ENCODE measurements around the gene PAPOLA.
A peak's percentile ranks its signal among the peaks of the same experiment; 100 is the strongest.

PAPOLA gene

DNA sequence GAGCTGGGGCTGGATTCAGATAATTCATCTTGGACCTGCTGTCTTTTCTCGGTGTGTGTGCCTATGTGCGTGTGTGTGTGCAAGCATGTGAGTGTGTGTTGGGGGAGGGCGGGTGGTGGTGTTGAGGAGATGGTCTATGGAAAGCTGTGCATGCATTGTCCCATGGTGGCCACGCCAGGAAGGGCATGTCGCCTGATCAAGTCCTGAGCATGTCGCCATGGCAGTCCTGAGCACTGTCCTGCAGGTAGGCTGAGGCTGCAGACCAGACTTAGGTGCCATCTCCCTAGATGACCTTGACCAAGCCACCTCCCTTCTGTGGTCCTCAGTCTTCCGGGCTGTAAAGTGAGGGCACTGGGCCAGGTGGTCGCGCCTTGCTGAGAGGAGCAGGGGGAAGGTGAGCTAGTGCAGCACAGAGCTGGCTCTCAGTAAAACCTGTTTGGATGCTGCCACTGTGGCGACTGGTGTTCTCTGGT lies 81.4 kb downstream of the PAPOLA start:
- Histone ChIP-seq H2BK5ac (ENCODE audit: low read depth, low read length, poor library complexity, severe bottlenecking) (no peak overlapping the region), H2BK12ac (ENCODE audit: low read length in 2 of 2) (no peak overlapping the region), H3K4me1 (ENCODE audit: control insufficient read depth, insufficient read depth, low read depth, low read length) (no peaks in the 10 kb centered on the region), H3K79me1 (replicated peaks; ENCODE audit: low read length, poor library complexity, severe bottlenecking) (no peaks in the 10 kb centered on the region), H3K9ac (ENCODE audit: low read length) (no peak overlapping the region), H3K4me3 (ENCODE audit: insufficient read depth in 1 of 2, low read depth in 1 of 2, low read length in 2 of 2) (no peak overlapping the region), H3K36me3 (ENCODE audit: control insufficient read depth in 1 of 2, insufficient read depth in 2 of 2, low read depth in 1 of 2, low read length in 2 of 2) (peaks cover 0 to 2% of the 10 kb centered on the region in 2 experiments), H2AK5ac (ENCODE audit: low read length, severe bottlenecking) (no peak overlapping the region), H4K8ac (ENCODE audit: low read length) (no peak overlapping the region), H3K9me3 (ENCODE audit: control insufficient read depth, low read length) (no peaks in the 10 kb centered on the region), H3K27ac (ENCODE audit: low read length, poor library complexity, severe bottlenecking) (no peak overlapping the region), H3K23ac (ENCODE audit: low read length in 2 of 2) (no peak overlapping the region), H3K4ac (ENCODE audit: low read depth in 1 of 2, low read length in 2 of 2) (no peak overlapping the region), H2BK15ac (ENCODE audit: low read depth, poor library complexity, severe bottlenecking) (no peak overlapping the region), H2BK120ac (ENCODE audit: low read depth, low read length) (no peak overlapping the region), H3K4me2 (ENCODE audit: low read length, poor library complexity, severe bottlenecking) (no peak overlapping the region), H2AFZ (ENCODE audit: low read depth, low read length) (no peak overlapping the region), H4K91ac (ENCODE audit: low read length) (no peak overlapping the region), H3K14ac (ENCODE audit: low read length in 2 of 2) (peak overlapping the region in 1 of 2 experiments; percentile 5), H3K18ac (ENCODE audit: low read depth in 1 of 2, low read length in 2 of 2) (no peak overlapping the region), H3K27me3 (ENCODE audit: control insufficient read depth in 1 of 2, insufficient read depth in 1 of 2, low read length in 2 of 2) (peaks cover 25 to 54% of the 10 kb centered on the region in 2 experiments)
- DNase-seq: no peak
- WGBS: 91% methylated on average over 10 of the region's 10 CpGs

DNA sequence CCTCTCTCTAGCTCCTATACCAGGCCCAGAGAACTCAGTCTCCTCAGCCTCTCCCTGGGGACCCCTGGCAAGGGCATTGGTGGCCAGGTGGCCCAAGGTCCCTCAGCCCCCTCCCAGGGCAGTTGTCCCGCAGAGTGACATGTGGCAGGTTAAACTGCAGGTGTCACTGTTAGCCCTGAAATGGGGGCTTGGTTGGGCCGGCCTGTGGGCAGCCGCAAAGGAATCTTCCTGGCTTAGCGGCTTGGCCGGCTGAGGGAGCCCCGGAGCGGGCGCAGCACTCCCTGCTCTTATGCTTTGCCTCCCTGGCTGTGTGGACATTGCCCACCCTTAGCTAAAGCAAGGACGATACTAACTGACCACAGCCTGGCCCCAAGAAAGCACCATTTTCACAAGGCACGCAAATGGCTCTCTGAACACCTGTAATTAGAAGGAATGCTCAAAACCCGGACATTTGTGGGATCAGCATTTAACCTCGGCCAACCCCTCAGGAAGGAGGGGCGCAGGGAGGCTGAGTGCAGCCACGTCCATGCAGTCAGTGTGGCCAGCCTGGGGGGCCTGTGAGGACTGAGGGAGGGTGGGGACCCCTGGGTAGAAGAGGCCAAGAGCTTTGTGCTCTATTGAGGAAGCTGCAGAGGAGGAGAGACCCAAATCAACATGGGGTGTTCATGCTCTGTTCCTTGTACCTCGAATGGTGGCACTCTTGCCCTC lies 82.2 kb downstream of the PAPOLA start:
- Histone ChIP-seq H3K27me3 (ENCODE audit: control insufficient read depth in 1 of 2, insufficient read depth in 1 of 2, low read length in 2 of 2) (peaks cover 25 to 57% of the 10 kb centered on the region in 2 experiments), H3K9ac (ENCODE audit: low read length) (no peak overlapping the region), H2AFZ (ENCODE audit: low read depth, low read length) (peak overlapping the region; percentile 51), H3K4me2 (ENCODE audit: low read length, poor library complexity, severe bottlenecking) (peak overlapping the region; percentile 14), H3K4me3 (ENCODE audit: insufficient read depth in 1 of 2, low read depth in 1 of 2, low read length in 2 of 2) (no peak overlapping the region), H3K18ac (ENCODE audit: low read depth in 1 of 2, low read length in 2 of 2) (no peak overlapping the region), H3K14ac (ENCODE audit: low read length in 2 of 2) (no peak overlapping the region), H2AK5ac (ENCODE audit: low read length, severe bottlenecking) (no peak overlapping the region), H3K9me3 (ENCODE audit: control insufficient read depth, low read length) (no peaks in the 10 kb centered on the region), H2BK5ac (ENCODE audit: low read depth, low read length, poor library complexity, severe bottlenecking) (no peak overlapping the region), H3K4me1 (ENCODE audit: control insufficient read depth, insufficient read depth, low read depth, low read length) (no peaks in the 10 kb centered on the region), H3K4ac (ENCODE audit: low read depth in 1 of 2, low read length in 2 of 2) (no peak overlapping the region), H3K27ac (ENCODE audit: low read length, poor library complexity, severe bottlenecking) (no peak overlapping the region), H4K91ac (ENCODE audit: low read length) (no peak overlapping the region), H3K23ac (ENCODE audit: low read length in 2 of 2) (no peak overlapping the region), H2BK12ac (ENCODE audit: low read length in 2 of 2) (no peak overlapping the region), H4K8ac (ENCODE audit: low read length) (no peak overlapping the region), H2BK15ac (ENCODE audit: low read depth, poor library complexity, severe bottlenecking) (no peak overlapping the region), H2BK120ac (ENCODE audit: low read depth, low read length) (no peak overlapping the region), H3K36me3 (ENCODE audit: control insufficient read depth in 1 of 2, insufficient read depth in 2 of 2, low read depth in 1 of 2, low read length in 2 of 2) (no peaks in the 10 kb centered on the region), H3K79me1 (replicated peaks; ENCODE audit: low read length, poor library complexity, severe bottlenecking) (no peaks in the 10 kb centered on the region)
- peak; percentile 12 for DNase-seq
- 31% methylated on average over 15 of the region's 15 CpGs for WGBS

DNA sequence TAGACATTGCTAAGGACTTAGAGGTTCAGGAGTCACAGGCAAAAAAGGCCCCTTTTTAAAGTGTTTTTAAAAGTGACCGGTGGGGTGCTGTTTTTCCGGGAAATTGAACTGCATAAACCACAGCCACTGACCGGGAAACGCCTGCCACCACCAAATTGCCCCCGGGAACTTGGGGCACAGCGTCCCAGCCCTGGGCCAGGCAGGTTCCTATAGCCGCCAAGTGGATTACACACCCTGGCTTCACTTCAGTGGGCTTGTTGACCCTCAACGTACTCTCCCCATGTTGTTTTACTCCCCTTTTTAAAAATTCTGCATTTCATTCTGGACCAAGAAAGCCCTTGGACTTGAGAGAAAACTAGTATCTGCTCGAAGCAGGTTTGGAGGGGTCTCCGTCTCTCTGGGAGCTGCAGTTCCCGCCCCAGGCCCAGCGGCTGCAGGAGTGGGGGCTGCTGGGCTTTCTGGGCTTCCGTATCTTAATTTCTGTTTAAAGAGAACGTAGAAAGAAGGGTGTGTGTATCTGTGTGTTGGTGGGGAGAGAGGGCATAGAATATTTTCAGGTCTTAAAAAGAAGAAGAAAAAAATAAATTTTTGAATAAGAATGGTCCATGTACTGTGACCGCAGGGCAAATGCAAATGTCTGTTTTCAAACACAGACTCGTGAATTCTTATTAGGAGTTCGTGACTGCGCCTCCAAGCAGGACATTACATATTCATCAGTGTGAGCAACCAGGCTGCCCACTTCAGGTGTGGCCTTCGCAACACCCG lies 82.9 kb downstream of the PAPOLA start:
- Histone ChIP-seq H4K91ac (ENCODE audit: low read length) (no peak overlapping the region), H2BK15ac (ENCODE audit: low read depth, poor library complexity, severe bottlenecking) (no peak overlapping the region), H3K4me2 (ENCODE audit: low read length, poor library complexity, severe bottlenecking) (no peak overlapping the region), H3K14ac (ENCODE audit: low read length in 2 of 2) (no peak overlapping the region), H3K9ac (ENCODE audit: low read length) (no peak overlapping the region), H3K27ac (ENCODE audit: low read length, poor library complexity, severe bottlenecking) (no peak overlapping the region), H4K8ac (ENCODE audit: low read length) (no peak overlapping the region), H3K79me1 (replicated peaks; ENCODE audit: low read length, poor library complexity, severe bottlenecking) (no peaks in the 10 kb centered on the region), H2BK12ac (ENCODE audit: low read length in 2 of 2) (no peak overlapping the region), H2BK120ac (ENCODE audit: low read depth, low read length) (no peak overlapping the region), H3K23ac (ENCODE audit: low read length in 2 of 2) (no peak overlapping the region), H3K4me1 (ENCODE audit: control insufficient read depth, insufficient read depth, low read depth, low read length) (no peaks in the 10 kb centered on the region), H3K9me3 (ENCODE audit: control insufficient read depth, low read length) (no peaks in the 10 kb centered on the region), H3K4me3 (ENCODE audit: insufficient read depth in 1 of 2, low read depth in 1 of 2, low read length in 2 of 2) (no peak overlapping the region), H3K18ac (ENCODE audit: low read depth in 1 of 2, low read length in 2 of 2) (no peak overlapping the region), H2AK5ac (ENCODE audit: low read length, severe bottlenecking) (no peak overlapping the region), H3K4ac (ENCODE audit: low read depth in 1 of 2, low read length in 2 of 2) (no peak overlapping the region), H3K27me3 (ENCODE audit: control insufficient read depth in 1 of 2, insufficient read depth in 1 of 2, low read length in 2 of 2) (peaks cover 25 to 65% of the 10 kb centered on the region in 2 experiments), H3K36me3 (ENCODE audit: control insufficient read depth in 1 of 2, insufficient read depth in 2 of 2, low read depth in 1 of 2, low read length in 2 of 2) (no peaks in the 10 kb centered on the region), H2AFZ (ENCODE audit: low read depth, low read length) (no peak overlapping the region), H2BK5ac (ENCODE audit: low read depth, low read length, poor library complexity, severe bottlenecking) (no peak overlapping the region)
- WGBS: 85% methylated on average over 20 of the region's 20 CpGs
- DNase-seq: no peak

GRCh38 chr14:96585672-96586013 lies 83.5 kb downstream of the PAPOLA start:
- Histone ChIP-seq H3K4me1 (ENCODE audit: control insufficient read depth, insufficient read depth, low read depth, low read length) (no peaks in the 10 kb centered on the region), H3K4ac (ENCODE audit: low read depth in 1 of 2, low read length in 2 of 2) (no peak overlapping the region), H2BK120ac (ENCODE audit: low read depth, low read length) (no peak overlapping the region), H3K23ac (ENCODE audit: low read length in 2 of 2) (no peak overlapping the region), H4K91ac (ENCODE audit: low read length) (no peak overlapping the region), H3K9ac (ENCODE audit: low read length) (no peak overlapping the region), H3K36me3 (ENCODE audit: control insufficient read depth in 1 of 2, insufficient read depth in 2 of 2, low read depth in 1 of 2, low read length in 2 of 2) (no peaks in the 10 kb centered on the region), H3K4me2 (ENCODE audit: low read length, poor library complexity, severe bottlenecking) (no peak overlapping the region), H2BK5ac (ENCODE audit: low read depth, low read length, poor library complexity, severe bottlenecking) (no peak overlapping the region), H3K79me1 (replicated peaks; ENCODE audit: low read length, poor library complexity, severe bottlenecking) (no peaks in the 10 kb centered on the region), H4K8ac (ENCODE audit: low read length) (no peak overlapping the region), H2AFZ (ENCODE audit: low read depth, low read length) (no peak overlapping the region), H3K4me3 (ENCODE audit: insufficient read depth in 1 of 2, low read depth in 1 of 2, low read length in 2 of 2) (no peak overlapping the region), H3K18ac (ENCODE audit: low read depth in 1 of 2, low read length in 2 of 2) (no peak overlapping the region), H2AK5ac (ENCODE audit: low read length, severe bottlenecking) (no peak overlapping the region), H3K27me3 (ENCODE audit: control insufficient read depth in 1 of 2, insufficient read depth in 1 of 2, low read length in 2 of 2) (peaks cover 25 to 70% of the 10 kb centered on the region in 2 experiments), H3K27ac (ENCODE audit: low read length, poor library complexity, severe bottlenecking) (no peak overlapping the region), H2BK15ac (ENCODE audit: low read depth, poor library complexity, severe bottlenecking) (no peak overlapping the region), H3K14ac (ENCODE audit: low read length in 2 of 2) (no peak overlapping the region), H2BK12ac (ENCODE audit: low read length in 2 of 2) (no peak overlapping the region), H3K9me3 (ENCODE audit: control insufficient read depth, low read length) (no peaks in the 10 kb centered on the region)
- no peak for DNase-seq
- 100% methylated on average over 3 of the region's 3 CpGs for WGBS
